Measurements from ENCODE around the gene COL17A1.

DNA sequence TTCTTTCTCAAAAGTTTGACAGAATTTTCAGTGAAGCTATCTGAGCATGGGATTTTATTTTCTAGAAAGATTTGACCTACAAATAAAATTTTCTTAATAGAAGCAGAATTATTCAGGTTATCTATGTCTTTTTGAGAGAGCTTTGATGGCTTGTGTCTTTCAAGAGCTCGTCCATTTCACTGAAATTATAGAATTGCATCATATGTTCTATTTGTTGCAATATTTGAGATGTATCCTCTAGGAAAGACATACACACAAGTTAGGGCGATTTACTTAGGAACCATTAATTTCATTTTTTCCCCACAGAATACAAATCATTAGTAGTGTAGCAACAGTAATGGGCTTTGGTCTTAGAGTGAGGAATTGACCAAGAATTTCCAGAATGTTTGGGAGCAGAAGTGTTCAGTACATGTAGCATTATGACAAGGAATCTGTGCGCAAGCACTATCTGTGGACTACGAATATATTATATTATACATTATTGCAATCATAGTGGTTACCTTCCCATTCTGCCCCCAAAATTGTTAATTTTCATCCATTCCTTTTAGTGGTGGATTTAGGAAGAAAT, 12.8 kb upstream of the COL17A1 start:
- TF ChIP-seq, protein P1, sequence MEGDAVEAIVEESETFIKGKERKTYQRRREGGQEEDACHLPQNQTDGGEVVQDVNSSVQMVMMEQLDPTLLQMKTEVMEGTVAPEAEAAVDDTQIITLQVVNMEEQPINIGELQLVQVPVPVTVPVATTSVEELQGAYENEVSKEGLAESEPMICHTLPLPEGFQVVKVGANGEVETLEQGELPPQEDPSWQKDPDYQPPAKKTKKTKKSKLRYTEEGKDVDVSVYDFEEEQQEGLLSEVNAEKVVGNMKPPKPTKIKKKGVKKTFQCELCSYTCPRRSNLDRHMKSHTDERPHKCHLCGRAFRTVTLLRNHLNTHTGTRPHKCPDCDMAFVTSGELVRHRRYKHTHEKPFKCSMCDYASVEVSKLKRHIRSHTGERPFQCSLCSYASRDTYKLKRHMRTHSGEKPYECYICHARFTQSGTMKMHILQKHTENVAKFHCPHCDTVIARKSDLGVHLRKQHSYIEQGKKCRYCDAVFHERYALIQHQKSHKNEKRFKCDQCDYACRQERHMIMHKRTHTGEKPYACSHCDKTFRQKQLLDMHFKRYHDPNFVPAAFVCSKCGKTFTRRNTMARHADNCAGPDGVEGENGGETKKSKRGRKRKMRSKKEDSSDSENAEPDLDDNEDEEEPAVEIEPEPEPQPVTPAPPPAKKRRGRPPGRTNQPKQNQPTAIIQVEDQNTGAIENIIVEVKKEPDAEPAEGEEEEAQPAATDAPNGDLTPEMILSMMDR (IDR thresholded peaks at IDR 0.05; ENCODE audit: low read length), result no peak
- TF ChIP-seq EZH2 (IDR thresholded peaks at IDR 0.05; ENCODE audit: borderline replicate concordance, low read length), result no peak
